SU-DHL-6 (cell line): ENCODE data around the gene PRDM10.

ENCODE experiments used
- H2AFZ ChIP-seq: fragments of 200-600 bp; sonication (generic); 2 replicates; pipeline ENCODE4 v1.6.1; 2014; ENCODE audit warnings: low read depth, mild to moderate bottlenecking, moderate library complexity, mixed read lengths, antibody characterized with exemption, low read length; ENCODE audit not compliant: severe bottlenecking
- H3F3A ChIP-seq: fragments of 200-600 bp; shearing (Covaris generic); 2 replicates; pipeline ENCODE4 v1.6.0; 2016; ENCODE audit warnings: antibody characterized with exemption, mild to moderate bottlenecking; ENCODE audit not compliant: insufficient read depth
- H3K27ac ChIP-seq: fragments of 200-600 bp; sonication (generic); 2 replicates; pipeline ENCODE4 v1.5.1; 2016; ENCODE audit warnings: low read depth, mild to moderate bottlenecking, low read length, moderate library complexity, mixed read lengths
- H3K27me3 ChIP-seq: fragments of 200-600 bp; sonication (generic), shearing (Covaris generic); 2 replicates; pipeline ENCODE4 v1.6.0; 2014; ENCODE audit warnings: mild to moderate bottlenecking, low read length
- H3K36me3 ChIP-seq: fragments of 200-600 bp; sonication (generic); 2 replicates; pipeline ENCODE4 v1.6.1; 2014; ENCODE audit warnings: mild to moderate bottlenecking, low read length, mixed read lengths
- H3K4me2 ChIP-seq: fragments of 300-600, 200-600 bp; shearing (Covaris generic), sonication (generic); 2 replicates; pipeline ENCODE4 v1.6.0; 2014; ENCODE audit warnings: low read length, low read depth, mild to moderate bottlenecking; ENCODE audit not compliant: poor library complexity, severe bottlenecking
- H3K4me3 ChIP-seq: fragments of 200-600 bp; sonication (generic); 2 replicates; pipeline ENCODE4 v1.5.1; 2014; ENCODE audit warnings: antibody characterized with exemption, low read length, mild to moderate bottlenecking, mixed read lengths; ENCODE audit not compliant: insufficient read depth, poor library complexity, severe bottlenecking
- H3K79me2 ChIP-seq: fragments of 200-600 bp; sonication (generic); 2 replicates; pipeline ENCODE4 v1.6.1; 2014; ENCODE audit warnings: mild to moderate bottlenecking, low read length, moderate library complexity; ENCODE audit not compliant: insufficient read depth
- H3K9ac ChIP-seq: fragments of 200-600 bp; sonication (generic); 2 replicates; pipeline ENCODE4 v1.7.0; 2014; ENCODE audit warnings: mild to moderate bottlenecking, low read length
- H3K9me2 ChIP-seq: fragments of 200-600 bp; sonication (generic); replicated peaks from 2 replicates; pipeline ENCODE4 v1.6.1; 2014; ENCODE audit warnings: low read length; ENCODE audit not compliant: insufficient read depth
- H3K9me3 ChIP-seq: fragments of 200-600 bp; sonication (generic); 2 replicates; pipeline ENCODE4 v1.6.1; 2014; ENCODE audit warnings: low read length, mixed read lengths; ENCODE audit not compliant: insufficient read depth
- H4K20me1 ChIP-seq: fragments of 200-600 bp; sonication (generic); 2 replicates; pipeline ENCODE4 v1.6.1; 2014; ENCODE audit warnings: low read depth, mild to moderate bottlenecking, antibody characterized with exemption, low read length, moderate library complexity, mixed read lengths
- EZH2phosphoT487 ChIP-seq: fragments of 200-600 bp; sonication (generic), shearing (Covaris generic); conservative IDR thresholded peaks from 2 replicates; pipeline ENCODE4 v1.6.1; 2018; ENCODE audit warnings: mild to moderate bottlenecking, antibody characterized with exemption, low read length, moderate library complexity, mixed read lengths
- TF ChIP-seq, protein P1 (sequence below): fragments of 200-600 bp; sonication (generic); IDR thresholded peaks from one replicate; pipeline ENCODE4 v1.5.1; 2017; ENCODE audit warnings: antibody characterized with exemption, mild to moderate bottlenecking, low read length, moderate library complexity; ENCODE audit not compliant: insufficient read depth, poor library complexity, severe bottlenecking

PRDM10 gene

DNA sequence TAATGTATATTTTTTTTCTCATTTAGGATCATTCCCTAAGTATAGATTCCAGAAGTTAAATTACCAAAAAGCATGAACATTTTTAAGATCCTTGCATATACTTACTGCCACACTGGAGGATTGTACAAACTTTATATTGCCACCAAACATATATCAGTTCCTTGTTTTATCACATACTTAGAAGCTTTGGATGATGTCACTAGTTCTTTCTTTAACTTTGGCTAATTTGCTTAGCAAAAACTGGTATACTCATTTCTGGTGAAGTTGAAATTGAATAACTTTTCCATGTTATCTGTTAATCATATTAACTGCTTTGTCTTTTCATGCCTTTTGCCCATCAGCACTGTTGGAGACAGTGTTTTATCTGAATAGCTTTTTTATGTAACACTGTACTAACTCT is 31.6 kb upstream of the PRDM10 start:
- Histone ChIP-seq H3F3A (no peaks in the 10 kb centered on the region), H3K4me2 (no peak overlapping the region), H3K36me3 (no peaks in the 10 kb centered on the region), H3K27me3 (no peaks in the 10 kb centered on the region), H3K27ac (no peak overlapping the region), H3K9ac (no peak overlapping the region), H2AFZ (no peak overlapping the region), H3K4me3 (no peak overlapping the region), H3K79me2 (no peaks in the 10 kb centered on the region), H4K20me1 (no peaks in the 10 kb centered on the region), H3K9me3 (no peaks in the 10 kb centered on the region), H3K9me2 (no peaks in the 10 kb centered on the region)
- TF ChIP-seq, protein P1, sequence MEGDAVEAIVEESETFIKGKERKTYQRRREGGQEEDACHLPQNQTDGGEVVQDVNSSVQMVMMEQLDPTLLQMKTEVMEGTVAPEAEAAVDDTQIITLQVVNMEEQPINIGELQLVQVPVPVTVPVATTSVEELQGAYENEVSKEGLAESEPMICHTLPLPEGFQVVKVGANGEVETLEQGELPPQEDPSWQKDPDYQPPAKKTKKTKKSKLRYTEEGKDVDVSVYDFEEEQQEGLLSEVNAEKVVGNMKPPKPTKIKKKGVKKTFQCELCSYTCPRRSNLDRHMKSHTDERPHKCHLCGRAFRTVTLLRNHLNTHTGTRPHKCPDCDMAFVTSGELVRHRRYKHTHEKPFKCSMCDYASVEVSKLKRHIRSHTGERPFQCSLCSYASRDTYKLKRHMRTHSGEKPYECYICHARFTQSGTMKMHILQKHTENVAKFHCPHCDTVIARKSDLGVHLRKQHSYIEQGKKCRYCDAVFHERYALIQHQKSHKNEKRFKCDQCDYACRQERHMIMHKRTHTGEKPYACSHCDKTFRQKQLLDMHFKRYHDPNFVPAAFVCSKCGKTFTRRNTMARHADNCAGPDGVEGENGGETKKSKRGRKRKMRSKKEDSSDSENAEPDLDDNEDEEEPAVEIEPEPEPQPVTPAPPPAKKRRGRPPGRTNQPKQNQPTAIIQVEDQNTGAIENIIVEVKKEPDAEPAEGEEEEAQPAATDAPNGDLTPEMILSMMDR = no peak

DNA sequence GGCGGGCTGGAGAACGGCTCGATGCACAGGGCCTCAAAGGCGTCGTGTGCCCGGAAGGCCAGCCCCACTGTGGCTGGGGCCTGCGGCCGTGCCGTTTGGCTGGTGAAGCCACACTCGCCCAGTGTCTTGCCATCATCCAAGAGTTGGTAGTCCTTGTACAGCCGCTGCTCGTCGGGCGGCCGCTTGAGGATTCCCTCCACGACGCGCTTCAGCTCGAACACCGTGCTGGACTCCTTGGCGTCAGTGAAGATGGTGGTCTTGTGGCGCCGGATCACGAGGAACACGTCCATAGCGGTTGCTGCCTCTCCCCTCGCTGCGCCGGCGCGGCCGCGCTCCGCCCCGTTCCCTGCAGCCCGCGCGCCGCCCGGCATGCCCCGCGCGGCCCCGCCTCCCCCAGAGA is 30.3 kb upstream of the PRDM10 start:
- Histone ChIP-seq H3K4me3 (no peak overlapping the region), H2AFZ (no peak overlapping the region), H3K9me3 (no peaks in the 10 kb centered on the region), H4K20me1 (no peaks in the 10 kb centered on the region), H3K27ac (no peak overlapping the region), H3K9ac (no peak overlapping the region), H3K36me3 (no peaks in the 10 kb centered on the region), H3K4me2 (no peak overlapping the region), H3K79me2 (no peaks in the 10 kb centered on the region), H3K9me2 (no peaks in the 10 kb centered on the region), H3K27me3 (no peaks in the 10 kb centered on the region), H3F3A (no peaks in the 10 kb centered on the region)
- TF ChIP-seq, protein P1 = no peak
- no peak for TF ChIP-seq EZH2phosphoT487

DNA sequence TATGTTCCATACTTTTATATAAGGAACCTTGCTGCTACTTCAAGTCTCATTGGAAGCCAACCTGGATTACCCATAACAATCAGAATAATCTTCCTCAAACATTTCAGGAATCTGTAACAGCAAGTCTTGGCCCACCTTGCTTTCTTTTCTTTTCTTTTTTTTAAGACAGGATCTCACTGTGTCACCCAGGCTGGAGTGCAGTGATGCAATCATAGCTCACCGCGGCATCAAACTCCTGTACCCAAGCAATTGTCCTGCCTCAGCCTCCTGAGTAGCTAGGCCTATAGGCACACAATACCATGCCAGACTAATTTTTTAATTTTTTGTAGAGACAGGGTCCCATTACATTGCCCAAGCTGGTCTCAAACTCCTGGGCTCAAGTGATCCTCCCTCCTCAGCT is 29.3 kb upstream of the PRDM10 start:
- Histone ChIP-seq H3K27me3 (no peaks in the 10 kb centered on the region), H3K36me3 (no peaks in the 10 kb centered on the region)
- TF ChIP-seq, protein P1 = no peak
- TF ChIP-seq EZH2phosphoT487 = no peak

DNA sequence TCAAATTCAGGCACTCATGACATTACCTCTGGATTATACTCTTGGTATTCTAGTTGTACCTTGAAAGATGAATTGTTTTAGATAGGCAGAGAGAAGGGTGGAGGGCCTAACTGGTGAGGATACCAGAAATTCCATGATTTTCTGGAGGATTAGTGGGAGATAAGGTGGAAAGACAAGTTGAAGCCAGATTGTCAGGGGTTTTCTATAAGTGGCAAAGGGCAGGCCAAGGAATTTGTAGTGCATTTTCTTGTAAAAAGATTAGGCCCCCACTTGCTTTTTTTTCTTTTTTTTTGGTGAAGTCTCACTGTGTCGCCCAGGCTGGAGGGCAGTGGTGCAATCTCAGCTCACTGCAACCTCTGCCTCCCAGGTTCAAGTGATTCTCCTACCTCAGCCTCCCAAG is 28.4 kb upstream of the PRDM10 start:
- Histone ChIP-seq H2AFZ (no peak overlapping the region), H3K4me2 (no peak overlapping the region), H3K9ac (no peak overlapping the region), H3K79me2 (no peaks in the 10 kb centered on the region), H3K27me3 (no peaks in the 10 kb centered on the region), H3K9me2 (no peaks in the 10 kb centered on the region), H3K36me3 (no peaks in the 10 kb centered on the region), H3F3A (no peaks in the 10 kb centered on the region), H3K27ac (no peak overlapping the region), H4K20me1 (no peaks in the 10 kb centered on the region), H3K4me3 (no peak overlapping the region), H3K9me3 (no peaks in the 10 kb centered on the region)
- TF ChIP-seq, protein P1 = no peak
- TF ChIP-seq EZH2phosphoT487 = no peak

More for the DNA sequence above, 29.3 kb upstream of the PRDM10 start:
- H3K9me2 ChIP-seq = no peaks in the 10 kb centered on the region
- no peak overlapping the region for H3K4me2 ChIP-seq
- H3K27ac ChIP-seq = no peak overlapping the region
- no peaks in the 10 kb centered on the region for H3K79me2 ChIP-seq
- H3K9me3 ChIP-seq = no peaks in the 10 kb centered on the region
- no peaks in the 10 kb centered on the region for H3F3A ChIP-seq
- H4K20me1 ChIP-seq = no peaks in the 10 kb centered on the region
- H3K4me3 ChIP-seq = no peak overlapping the region
- H2AFZ ChIP-seq = no peak overlapping the region
- no peak overlapping the region for H3K9ac ChIP-seq
